ENCODE data around the gene CC2D1A.
"Not testable (repeated sequence)": the region's sequence is repeated elsewhere in the genome, so short reads cannot be mapped to it uniquely, and the experiment has no call there.

CC2D1A gene

DNA sequence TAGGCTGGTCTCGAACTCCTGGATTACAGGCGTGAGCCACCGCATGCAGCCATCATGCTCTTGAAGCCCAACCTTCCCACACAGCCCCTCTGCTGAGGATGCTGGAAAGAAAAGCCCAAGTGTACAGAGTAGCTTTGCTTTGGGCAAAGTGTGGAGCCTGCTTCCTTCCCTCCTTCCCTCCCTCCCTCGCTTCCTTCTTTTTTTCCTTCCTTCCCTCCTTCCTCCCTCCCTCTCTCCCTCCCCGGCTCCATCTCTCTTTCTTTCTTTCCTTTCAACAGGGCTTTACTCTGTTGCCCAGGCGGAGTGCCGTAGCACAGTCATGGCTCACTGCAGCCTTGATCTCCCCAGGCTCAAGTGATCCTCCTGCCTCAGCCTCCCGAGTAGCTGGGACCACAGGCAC is 2.7 kb downstream of the CC2D1A start:
- no peak for DNase-seq (ENCODE audit: low read depth)

DNA sequence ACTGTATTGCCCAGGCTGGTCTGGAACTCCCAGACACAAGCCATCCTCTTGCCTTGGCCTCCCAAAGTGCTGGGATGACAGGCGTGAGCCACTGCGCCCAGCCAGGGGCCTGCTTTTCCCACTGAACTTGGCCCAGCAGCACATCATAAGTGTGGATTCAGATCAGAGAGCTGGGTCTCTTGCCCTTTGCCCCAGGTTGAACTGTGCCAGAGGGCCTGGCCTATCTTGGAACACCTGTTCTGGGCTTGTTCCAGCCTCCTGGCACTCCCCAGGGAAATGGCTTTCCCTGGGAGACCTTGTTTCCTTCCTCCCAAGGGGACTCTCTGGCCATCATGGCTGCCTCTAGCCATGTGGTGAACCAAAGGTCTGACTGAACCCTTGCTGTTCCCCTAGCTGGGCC is 3.4 kb downstream of the CC2D1A start:
- no peak for DNase-seq (ENCODE audit: low read depth)

DNA sequence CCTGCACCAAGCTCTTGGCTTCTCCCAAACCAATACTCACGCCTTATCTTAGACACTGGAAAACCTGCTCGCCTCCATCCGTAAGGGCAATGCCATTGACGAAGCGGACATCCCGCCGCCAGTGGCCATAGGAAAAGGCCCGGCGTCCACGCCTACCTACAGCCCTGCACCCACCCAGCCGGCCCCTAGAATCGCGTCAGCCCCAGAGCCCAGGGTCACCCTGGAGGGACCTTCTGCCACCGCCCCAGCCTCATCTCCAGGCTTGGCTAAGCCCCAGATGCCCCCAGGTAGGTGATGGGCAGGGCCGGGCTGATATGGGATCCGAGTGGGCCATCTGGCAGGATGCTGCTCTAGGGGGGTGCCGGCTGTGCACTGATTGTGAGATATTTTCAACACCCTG is 7.4 kb downstream of the CC2D1A start:
- no peak for DNase-seq (ENCODE audit: low read depth)

DNA sequence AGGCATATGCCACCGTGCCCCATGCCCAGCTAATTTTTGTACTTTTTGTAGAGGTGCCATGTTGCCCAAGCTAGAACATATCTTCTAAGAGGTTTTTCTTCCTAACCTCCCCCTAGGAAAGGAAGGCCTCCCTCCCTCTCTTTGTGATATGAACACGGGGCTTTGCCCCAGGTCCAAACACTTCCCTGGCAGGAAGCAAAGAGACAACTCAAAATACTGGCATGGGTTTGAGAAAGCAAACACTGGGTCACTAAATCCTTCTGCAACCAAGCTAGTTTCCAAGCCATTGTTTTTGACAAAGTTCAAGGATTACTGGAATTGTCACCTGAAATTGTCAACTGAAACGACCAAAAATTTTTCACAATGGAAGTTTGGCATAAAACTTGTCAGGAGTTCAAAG is 8.8 kb downstream of the CC2D1A start:
- DNase-seq (ENCODE audit: low read depth), result no peak

DNA sequence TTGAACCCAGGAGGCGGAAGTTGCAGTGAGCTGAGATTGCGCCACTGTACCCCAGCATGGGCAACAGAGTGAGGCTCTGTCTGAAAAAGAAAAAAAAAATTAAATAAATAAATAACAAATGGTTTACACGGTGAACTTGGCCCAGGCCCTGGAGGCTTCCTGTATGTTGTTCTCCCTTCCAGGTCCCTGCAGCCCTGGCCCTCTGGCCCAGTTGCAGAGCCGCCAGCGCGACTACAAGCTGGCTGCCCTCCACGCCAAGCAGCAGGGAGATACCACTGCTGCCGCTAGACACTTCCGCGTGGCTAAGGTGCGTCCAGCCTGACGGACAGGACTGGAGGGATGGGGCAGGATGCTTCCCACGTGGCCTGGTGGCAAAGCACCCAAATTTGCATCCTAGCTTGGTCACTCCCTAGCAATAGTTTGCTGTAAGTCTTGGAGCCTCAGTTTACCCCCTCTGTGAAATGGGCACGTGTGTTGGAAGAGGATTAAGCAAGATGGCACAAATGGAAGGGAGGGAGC is 11.9 kb downstream of the CC2D1A start:
- DNase-seq (ENCODE audit: low read depth), result no peak

DNA sequence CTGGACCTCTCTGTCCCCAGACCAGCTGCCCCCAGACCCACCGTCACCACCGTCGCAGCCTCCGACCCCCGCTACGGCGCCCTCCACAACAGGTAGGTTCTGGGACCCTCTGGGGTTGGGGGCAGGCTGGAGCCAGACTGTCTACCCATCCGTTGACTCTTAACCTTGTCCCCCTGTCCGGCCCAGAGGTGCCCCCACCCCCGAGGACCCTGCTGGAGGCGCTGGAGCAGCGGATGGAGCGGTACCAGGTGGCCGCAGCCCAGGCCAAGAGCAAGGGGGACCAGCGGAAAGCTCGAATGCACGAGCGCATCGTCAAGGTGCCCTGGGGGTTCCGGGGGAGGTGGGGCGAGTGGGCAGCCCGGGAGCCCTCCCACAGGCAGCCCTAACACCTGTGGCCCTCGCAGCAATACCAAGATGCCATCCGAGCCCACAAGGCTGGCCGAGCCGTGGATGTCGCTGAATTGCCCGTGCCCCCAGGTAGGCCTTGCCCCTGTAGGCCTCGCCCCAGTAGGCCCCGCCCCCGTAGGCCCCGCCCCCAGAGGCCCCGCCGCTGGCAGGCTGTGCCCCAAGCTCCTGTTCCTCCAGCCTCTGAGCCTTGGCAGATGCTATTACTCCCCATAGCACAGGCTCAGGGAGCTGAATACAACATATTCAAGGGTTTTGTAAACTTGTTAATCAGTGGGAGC is 12.9 kb downstream of the CC2D1A start:
- no peak for DNase-seq (ENCODE audit: low read depth)

DNA sequence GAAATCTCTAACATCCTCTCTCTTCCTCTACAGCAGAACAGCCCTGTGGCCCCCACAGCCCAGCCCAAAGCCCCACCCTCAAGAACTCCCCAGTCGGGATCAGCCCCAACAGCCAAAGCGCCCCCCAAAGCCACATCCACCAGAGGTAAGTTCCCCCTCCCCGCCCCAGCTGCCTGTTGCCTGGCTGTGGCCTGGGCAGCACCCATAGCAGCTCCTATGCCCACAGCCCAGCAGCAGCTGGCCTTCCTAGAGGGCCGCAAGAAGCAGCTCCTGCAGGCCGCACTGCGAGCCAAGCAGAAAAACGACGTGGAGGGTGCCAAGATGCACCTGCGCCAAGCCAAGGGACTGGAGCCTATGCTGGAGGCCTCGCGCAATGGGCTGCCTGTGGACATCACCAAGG is 14.5 kb downstream of the CC2D1A start:
- no peak for DNase-seq (ENCODE audit: low read depth)

DNA sequence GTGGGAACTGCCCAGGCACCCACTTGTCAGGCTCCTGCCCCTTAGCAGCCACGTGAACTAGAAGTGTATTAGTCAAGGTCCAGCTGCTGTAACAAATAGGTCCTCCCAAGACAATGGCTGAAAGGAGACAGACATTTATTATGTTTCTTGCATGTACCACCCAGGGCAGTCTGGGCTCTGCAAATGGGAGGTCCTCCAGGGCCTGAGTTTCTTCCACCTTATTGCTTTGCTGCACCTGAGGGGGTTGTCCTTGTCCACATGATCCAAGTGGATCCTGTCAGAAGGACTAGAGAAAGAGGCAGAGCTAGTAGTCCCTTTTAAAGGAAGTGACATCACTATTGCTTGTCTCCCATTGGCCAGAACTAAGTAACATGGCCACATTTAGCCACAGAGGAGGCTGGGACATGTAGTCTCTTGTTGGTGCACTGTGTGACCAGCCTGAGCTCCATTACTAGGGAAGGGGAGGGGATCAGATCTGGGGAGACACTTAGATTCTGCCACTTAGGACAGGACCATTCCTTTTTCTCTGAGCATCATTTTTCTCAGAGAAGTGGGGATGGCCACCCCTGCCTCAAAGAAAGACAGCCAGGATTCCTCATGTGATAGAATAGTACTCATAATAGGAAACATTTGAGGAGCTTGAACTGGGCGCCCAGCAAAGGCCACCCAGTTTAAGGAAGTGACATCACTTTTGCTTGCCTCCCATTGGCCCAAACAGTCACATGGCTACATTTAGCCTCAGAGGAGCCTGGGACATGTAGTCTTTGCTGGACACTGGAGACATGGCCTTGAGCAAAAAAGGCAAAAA is 15.1 kb downstream of the CC2D1A start:
- peak; percentile 65 for DNase-seq (ENCODE audit: low read depth)

DNA sequence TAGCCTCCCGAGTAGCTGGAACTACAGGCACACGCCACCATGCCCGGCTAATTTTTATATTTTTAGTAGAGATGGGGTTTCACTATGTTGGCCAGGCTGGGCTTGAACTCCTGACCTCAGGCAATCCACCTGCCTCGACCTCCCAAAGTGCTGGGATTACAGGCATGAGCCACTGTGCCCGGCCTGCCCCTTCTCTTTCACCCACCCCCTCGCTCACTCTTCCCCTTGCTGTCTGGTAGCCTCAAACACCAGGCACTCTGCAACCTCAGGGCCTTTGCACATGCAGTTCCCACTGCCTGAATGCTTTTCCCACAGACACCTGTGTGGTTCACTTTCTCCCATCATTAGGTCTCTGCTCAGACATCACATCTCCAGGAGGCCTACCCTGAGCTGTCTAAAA is 16.1 kb downstream of the CC2D1A start:
- not testable (repeated sequence) for DNase-seq (ENCODE audit: low read depth)

DNA sequence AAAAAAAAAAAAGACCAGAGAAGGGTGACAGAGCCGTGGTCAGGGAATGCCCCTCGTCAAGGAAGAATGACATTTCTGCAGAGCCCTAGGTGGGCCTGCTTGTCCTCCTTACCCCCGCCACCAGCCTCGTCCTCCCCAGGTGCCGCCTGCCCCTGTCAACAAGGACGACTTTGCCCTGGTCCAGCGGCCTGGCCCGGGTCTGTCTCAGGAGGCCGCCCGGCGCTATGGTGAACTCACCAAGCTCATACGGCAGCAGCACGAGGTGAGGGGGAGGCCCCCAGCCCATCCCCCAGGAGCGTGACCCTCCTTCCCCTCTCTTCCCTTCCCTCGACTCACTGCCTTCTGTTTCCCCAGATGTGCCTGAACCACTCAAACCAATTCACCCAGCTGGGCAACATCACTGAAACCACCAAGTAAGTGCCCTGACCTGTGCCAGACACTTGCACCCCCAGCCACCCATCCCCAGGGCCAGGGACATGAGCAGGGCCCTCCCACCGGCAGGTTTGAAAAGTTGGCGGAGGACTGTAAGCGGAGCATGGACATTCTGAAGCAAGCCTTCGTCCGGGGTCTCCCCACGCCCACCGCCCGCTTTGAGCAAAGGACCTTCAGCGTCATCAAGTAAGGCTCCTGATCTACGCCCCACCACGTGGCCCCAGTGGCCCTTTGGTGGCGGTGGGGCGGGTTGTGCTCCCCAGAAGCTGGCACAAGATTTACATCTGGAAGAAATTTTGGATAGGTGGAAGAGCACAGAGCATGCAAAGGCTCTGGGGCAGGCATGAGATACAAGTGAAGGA is 17.4 kb downstream of the CC2D1A start:
- no peak for DNase-seq (ENCODE audit: low read depth)

DNA sequence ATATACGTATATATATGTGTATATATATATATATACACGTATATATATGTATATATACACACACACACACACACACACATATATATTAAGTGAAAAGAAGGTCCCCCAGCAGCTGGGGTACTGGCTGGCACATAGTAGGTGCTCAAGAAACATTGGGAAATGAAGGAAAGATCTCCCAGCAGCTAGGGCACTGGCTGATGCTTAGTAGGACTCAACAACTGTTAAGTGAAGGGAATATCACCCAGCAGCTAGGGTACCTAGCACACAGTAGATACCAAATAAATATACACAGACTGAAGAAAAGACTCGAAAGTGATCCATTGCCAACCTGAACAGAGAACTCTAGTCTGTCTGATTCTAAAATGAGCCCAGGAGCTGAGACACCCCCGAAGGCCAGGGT is 20.0 kb downstream of the CC2D1A start:
- no peak for DNase-seq (ENCODE audit: low read depth)

DNA sequence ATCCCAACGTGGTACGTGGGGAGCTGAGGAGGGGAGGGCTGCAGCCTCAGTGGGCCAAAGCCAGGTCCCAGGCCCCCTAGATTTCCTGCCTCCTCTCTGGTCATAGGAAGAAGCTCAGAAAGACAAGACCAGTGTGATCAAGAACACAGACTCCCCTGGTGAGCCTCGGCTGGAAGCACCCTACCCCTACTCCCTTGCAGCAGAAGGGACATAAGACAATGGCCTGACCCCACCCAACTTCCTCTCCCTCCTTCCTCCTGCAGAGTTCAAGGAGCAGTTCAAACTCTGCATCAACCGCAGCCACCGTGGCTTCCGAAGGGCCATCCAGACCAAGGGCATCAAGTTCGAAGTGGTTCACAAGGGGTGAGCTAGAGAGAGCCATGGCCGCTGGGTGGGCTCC is 20.7 kb downstream of the CC2D1A start:
- no peak for DNase-seq (ENCODE audit: low read depth)

DNA sequence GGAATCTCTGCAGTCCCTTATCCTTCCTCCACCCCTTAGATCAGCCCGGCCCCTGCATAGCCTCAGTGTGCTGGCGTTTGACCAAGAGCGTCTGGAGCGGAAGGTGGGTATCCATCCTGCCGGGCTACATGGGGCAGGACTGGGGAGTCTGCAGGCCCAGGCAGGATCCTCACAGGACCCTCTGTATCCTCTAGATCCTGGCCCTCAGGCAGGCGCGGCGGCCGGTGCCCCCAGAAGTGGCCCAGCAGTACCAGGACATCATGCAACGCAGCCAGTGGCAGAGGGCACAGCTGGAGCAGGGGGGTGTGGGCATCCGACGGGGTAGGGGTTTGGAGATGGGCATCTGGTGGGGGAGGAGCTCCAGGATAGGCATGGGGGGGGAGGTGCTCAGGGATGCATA is 23.3 kb downstream of the CC2D1A start:
- no peak for DNase-seq (ENCODE audit: low read depth)

DNA sequence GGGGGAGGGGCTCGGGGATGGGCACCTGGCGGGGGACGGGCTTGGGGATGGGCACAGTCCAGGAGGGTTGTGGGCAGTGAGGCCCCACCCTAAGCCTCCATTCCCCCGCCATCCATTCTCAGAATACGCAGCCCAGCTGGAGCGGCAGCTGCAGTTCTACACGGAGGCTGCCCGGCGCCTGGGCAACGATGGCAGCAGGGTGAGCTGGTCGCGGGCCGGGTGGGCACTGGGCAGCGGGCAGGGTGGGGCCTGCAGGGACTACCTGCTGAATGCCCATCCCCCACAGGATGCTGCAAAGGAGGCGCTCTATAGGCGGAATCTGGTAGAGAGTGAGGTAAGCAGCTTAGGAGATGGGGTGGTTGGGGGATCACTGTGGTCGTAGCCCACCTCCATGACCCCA is 24.0 kb downstream of the CC2D1A start:
- DNase-seq (ENCODE audit: low read depth), result no peak

DNA sequence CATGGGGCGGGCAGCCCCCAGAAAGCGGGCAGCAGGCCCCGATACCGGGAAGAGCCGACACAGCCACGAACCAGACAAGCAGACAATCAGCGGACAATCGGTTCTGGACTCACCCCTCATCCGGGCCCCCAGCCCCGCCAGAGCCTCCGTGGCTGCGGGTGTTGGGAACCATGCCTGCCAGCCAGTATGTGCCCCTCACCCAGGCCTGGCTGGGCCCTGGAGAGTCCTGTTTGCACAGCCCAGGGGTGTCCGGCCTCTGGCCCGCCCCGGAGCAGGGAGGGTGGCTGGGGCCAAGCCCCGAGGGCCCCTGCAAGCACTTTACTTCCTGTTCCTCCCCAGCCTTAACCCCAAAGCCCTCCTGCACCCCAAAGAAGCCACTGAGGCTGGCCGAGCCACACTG is 24.4 kb downstream of the CC2D1A start:
- DNase-seq (ENCODE audit: low read depth), result no peak

DNA sequence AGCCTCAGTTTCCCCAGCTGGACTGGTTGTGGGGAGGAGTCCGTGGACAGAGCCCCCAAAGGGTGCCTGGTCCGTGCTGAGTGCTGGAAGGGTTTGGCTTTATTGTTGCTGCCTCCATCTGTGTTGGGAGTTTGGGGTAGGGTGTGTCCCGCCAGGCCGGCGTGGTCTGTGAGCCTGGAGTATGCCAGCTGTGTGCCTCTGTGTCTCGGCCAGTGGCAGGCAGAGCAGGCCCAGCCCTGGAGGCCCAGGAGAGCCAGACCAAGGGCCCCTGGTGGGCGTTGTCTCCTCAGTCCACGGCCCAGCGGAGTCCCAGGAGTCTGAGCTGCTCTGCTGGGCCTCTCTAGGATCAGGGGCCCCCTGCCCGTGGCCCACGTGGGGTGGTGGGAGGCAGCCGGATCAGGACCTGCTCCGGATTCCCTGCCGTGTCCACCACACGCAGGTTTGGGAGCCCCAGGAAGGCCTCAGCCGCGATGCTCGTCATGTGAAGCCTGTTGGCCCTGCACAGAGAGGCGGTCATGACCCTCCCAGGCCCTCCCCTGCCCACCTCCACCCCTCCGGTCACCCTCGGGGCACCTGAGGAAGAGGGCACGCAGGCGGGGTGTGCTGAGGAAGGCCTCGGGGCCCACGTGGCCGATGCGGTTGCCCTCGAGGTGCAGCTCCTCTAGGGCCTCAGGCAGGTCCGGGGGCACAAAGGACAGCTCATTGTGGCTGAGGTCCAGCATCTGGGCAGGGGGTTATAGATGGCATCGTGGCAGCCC is 25.6 kb downstream of the CC2D1A start:
- no peak for DNase-seq (ENCODE audit: low read depth)

DNA sequence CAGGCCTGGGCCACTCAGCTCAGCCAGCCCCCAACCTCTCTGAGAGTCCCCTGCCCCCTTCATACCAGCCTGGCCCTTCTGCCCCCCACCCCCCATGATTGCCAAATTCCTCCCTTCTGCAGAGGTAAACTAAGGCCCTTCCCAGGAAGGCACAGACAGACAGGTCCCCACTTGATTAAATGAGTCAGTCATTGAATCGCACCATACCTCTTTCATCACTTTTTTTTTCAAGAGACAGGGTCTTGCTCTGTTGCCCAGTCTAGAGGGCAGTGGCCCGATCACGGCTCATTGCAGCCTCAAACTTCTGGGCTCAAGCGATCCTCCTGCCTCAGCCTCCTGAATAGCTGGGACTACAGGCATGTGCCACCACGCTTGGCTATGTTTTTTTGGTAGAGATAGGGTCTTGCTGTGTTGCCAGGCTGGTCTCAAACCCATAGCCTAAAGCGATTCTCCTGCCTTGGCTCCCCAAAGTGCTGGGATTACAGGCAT is 26.2 kb downstream of the CC2D1A start:
- DNase-seq (ENCODE audit: low read depth), result no peak

DNA sequence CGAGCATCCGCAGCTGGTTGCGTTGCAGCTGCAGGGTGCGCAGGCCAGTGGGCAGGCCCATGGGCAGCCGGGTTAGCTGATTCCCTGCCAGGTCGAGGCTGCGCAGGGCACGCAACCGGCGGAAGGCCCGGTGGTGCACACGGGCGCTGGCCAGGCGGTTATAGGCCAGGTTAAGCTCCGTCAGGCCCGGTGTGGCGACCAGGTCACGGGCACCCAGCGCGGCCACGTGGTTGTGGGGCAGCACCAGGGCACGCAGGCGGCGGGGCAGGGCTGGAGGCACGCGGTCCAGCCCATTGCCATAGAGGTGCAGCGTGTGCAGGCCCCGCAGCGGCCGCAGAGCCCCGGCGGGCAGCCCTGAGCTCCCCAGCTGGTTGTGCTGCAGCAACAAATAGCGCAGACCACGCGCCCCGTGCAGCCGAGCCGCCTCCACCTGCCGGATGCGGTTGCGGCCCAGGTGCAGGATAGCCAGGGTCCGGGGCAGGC is 27.0 kb downstream of the CC2D1A start:
- no peak for DNase-seq (ENCODE audit: low read depth)

DNA sequence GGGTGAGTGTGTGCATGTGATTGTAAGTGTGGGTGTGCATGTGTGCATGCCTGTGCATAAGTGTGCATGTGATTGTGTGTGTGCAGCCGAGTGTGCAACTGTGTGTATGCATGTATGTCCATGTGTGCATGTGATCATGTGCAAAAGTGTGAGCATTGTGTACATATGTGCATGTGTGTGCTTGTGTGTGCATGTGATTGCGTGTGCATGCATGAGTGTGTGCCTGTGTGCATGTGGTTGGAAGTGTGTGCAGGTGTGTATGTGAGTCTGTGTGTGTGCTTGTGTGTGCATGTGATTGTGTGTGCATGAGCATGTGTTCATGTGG is 28.7 kb downstream of the CC2D1A start:
- DNase-seq (ENCODE audit: low read depth), result no peak

DNA sequence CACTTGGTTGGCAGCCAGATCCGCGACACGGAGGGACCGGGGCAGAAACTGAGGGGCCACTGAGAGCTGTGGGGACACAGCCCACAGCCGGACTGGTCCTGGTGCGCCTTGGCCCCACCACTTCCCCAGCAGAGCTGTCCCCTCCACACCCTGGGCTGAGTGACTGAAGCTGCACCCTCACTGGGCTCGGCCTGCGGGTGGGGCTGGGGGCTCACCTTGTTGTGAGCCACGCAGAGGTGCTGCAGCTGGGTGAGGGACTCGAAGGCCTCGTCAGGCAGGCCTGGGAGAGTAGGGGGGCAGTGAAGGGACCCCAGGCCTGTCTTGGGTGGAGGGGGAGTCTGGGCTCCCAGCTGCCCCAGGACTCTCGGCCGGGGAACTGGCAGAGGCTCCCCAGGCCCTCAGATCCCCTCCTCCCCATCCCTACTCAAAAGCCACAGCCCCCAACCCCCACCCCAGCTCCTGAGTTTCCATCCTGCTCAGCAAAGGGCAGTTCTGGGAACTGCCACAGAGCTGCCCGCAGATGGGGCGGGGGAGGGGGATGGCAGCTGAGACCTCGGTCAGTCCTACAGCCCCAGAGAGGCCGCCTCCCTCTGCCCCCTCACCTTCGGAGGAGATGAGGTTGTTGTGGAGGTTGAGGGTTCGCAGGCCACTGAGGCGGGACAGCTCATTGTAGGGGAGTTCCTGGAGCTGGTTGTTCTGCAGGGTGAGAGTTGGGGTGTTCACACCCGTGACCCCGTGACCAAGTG is 29.9 kb downstream of the CC2D1A start:
- DNase-seq (ENCODE audit: low read depth), result peak; percentile 83
